Smooth muscle cell of the brain vasculature (primary cell): ENCODE measurements around the gene FNBP1L.

Source experiments
- DNase-seq: peaks from one replicate; pipeline ENCODE4 v3.0.0-alpha.2; 2012; ENCODE audit warnings: low read depth, low spot score

FNBP1L gene

DNA sequence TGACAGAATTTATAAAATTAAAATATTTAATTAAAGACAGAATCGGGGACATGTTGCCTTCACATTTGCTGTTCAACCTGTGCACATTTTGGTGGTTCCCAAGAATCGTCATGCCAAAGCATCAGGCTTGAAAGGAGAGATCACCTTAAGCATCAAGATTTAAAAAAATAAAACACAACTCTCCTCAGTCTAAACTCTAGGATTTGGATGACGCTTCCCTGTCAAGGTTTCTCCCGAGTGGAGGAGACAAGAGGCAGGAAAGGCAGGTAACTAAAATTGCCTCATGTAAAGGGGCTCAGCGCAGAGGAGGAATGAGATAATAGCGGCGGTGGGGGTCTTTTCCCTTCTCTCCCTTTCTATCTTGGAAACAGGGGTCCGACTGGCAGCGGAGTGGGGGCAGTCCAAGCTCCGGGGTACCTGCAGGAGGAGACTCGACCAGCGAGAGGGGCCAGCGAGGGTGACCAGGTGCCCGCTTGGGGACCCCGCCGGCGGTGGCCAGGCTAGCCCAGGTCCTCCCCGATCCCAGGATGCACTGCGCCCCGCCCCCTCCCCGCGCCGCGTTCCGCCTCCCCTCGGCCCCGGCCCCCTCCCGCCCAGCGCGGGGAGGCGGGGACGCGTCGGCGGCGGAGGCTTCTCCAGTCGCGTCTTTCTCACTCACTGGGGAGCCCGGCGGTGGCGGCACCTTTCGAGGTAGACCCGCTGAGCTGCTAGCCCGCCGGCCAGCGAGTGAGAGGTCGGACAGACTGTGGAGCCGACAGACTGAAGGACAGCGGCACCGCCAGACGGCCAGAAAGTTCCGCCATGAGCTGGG, at the start of gene FNBP1L:
Gene FNBP1L (plus strand): TSS at position 638 of the 811 bp plus-strand sequence. CDS start 164 bp downstream, at position 802.
- DNase-seq: no peak

DNA sequence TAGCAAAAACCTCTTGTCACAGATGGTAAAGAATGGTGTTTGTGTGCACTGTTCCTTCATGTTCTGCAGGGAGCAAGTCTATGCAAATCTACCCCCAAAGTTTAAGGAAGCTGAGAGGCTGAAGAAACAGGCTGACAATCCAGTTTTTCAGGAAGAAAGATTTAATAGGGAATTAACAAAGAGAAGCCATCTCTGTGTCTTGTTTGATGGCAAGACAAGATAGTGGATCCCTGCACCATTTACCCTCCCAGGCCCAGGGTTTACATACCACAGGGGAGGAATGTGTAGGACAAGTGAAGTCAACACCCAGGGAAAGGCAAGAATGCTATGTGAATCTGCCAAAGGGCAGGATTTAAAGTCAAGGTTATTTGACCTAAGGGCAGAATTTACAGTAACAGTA, 48.1 kb upstream of the FNBP1L start:
- DNase-seq: no peak

DNA sequence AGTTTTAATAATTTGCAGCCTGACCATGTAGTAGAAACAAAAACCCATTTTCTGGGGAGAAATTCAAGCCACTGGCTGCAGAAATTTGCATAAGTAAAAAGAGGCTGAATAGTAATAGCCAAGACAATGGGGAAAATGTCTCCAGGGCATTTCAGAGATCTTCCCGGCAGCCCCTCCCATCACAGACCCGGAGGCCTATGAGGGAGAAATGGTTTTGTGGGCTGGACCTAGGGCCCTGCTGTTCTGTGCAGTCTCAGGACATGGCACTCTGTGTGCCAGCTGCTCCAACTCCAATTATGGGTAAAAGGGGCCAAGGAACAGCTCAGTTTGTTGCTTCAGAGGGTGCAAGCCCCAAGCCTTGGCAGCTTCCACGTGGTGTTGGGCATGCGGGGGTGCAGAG, 39.7 kb upstream of the FNBP1L start:
- no peak for DNase-seq

DNA sequence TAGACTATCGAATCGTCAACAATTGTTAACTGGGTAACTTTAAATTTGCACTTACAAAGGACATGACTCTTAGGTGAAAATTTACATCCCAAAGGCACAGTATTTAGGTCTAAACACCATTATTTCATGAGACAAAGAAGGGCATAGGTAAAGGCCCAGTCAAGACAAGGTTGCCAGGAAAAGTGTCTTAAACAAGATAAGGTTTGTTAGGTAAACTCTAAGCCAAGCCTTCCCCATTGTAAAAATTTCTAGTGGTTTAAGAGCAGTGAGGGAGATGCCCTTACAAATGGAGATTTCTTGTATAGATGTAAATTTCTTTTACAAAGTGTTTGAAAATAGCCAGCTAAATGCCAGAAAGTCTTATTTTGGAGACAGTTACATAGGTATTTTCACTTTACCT, 36.9 kb upstream of the FNBP1L start:
- no peak for DNase-seq

DNA sequence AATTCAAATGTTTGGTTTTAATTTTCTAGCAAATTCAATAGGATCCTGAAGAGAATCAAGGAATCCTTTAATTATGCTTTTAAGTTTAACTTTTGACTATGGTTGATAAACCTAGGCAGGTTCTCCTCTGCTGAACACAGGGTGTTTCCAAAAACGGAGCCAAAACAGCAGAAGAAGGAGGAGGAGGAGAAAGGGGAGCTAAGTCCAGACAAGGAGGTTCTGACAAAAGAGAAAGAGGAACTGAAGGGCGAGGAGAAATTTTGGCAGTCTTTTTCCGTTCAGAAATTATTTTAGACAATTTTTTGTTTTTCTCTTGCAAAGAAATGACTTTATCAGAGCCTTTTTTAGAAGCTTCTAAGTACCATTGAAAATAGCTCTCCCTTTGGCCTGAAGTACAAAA, 33.2 kb upstream of the FNBP1L start:
- no peak for DNase-seq

DNA sequence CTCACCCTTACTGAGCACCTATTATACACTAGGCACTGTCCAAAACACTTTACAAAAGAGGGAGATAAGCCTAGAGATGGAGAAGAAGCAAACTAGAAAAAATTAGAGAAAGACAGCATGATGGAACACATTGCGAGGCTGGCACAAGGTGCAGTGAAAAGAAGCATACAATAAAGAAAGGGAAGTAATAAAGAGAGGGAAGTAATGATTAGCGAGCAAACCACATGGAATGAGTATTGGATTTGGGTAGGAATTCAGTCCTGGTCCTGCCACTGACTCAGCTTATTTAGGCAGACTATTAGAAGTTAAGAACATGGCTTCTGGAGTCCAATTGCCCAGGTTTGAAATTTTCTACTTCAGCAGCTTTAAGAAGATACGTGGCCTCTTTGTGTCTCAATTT, 32.6 kb upstream of the FNBP1L start:
- DNase-seq: no peak

DNA sequence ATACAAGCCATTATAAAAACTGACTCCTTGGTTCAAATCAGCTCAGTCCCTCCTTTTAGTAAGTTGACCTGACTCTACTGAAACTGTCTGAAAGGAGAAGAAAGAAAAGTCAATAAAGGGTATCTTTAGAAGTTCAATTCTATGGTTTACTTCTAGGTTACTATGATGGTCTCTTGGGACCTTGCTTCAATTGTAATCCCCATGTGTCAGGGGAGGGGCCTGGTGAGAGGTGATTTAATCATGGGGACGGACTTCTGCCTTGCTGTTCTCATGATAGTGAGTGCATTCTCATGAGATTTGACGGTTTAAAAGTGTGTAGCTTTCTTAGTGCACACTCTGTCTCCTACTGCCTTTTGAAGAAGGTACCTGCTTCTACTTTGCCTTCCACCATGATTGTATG, 31.7 kb upstream of the FNBP1L start:
- no peak for DNase-seq

DNA sequence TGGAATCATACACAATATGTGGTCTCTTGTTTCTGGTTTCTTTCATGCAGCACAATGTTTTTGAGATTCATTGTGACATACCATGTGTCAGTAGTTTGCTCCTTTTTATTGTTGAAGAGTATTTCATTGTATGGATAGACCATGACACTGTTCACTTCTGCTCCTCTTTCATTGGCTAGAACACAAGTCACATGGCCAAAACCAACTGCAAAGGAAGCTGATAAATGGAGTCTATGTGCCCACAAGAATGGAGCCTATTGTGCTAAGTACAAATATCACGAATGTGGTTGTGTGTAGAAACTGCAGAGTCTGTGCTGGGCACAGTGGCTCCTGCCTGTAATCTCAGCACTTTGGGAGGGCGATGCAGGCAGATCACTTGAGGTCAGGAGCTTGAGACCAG, 28.6 kb upstream of the FNBP1L start:
- DNase-seq: no peak

DNA sequence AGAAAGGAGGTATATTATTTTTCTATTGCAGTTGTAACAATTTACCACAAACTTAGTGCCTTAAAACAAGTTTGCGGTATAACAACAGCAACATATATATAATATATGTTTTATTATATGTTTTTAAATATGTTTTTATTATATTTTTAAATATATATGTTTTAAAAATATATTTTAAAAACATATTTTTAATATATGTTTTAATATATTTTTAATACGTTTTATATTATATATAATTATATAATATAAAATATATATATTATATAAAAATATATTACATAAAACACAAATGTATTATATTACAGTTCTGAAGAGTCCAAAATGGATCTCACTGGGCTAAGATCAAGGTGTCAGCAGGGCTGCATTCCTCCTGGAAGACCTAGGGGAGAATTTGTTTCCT, 27.5 kb upstream of the FNBP1L start:
- DNase-seq: no peak

DNA sequence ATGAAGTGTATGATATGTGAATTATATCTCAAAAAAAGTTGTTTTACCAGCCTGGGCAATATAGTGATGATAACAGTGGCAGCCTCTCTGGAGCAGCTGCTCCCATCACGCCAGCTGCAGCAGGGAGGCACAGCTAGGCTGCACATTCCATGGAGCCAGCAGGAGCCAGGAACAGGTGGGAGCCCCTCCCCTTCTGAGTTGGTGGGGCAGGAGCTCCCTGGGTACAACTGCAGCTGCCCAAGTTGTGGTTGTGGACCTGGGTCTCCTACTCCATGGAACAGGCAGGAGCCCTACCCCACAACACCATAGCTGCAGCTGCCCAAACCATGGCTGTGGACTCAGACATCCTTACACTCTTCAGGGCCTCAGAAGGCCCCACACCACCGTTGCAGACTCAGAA, 21.7 kb upstream of the FNBP1L start:
- no peak for DNase-seq

DNA sequence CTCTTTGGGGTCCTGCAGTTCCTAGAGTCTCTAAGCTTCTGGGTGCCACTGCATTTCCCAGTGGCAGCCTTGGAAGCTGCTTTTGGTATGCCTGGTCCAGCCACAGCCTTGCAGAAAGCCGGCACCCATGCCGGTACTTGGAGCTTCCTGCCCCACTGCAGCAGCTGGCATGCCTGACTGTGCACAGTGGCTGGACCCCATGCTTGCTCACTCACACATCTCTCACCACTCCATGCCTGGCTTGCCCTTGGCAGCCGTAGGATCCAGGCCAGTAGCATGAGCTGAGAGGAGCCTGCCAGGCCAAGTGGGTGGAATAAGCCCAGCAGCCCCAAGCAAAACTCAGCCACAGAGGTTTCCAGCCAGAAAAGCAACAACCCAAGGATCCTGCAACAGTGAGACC, 20.3 kb upstream of the FNBP1L start:
- DNase-seq: no peak

DNA sequence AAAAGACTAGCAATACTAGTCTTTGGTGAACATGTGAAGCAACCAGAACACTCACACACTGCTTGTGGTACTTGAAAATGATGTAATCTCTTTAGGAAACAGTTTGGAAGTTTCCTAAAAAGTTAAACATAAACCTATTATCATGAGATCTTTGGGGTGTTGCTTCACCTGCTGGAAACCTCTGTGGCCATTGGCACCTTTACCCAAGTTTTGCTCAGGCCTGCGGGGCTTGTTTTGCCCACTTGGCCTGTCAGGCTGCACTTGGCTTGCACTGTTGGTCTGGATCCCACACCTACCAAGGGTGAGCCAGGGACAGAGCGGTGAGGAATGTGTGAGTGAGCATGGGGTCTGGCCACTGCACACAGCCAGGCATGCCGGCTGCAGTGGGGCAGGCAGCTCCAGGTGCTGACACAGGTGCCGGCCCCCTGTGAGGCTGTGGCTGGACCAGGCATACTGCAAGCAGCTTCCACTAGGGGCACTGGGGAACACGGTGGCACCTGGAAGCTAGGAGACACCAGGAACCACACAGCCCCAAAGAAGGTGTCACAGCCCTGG, 14.4 kb upstream of the FNBP1L start:
- no peak for DNase-seq

DNA sequence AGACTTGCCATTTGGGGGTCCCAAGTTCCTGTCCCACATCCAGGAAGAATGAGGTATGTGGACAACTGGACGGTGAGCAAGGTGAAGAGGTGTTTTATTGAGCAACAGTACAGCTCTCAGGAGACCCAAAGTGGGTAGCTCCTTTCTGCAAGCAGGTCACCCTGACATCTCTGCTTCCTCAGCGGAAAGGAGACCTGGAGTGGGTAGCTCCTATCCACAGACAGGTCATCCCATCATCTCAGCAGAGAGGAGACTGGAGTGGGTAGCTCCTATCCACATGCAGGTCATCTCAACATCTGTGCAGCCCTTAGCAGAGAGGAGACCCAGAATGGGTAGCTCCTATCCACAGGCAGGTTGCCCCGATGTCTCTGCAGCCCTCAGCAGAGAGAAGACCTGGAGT, 13.8 kb upstream of the FNBP1L start:
- no peak for DNase-seq

DNA sequence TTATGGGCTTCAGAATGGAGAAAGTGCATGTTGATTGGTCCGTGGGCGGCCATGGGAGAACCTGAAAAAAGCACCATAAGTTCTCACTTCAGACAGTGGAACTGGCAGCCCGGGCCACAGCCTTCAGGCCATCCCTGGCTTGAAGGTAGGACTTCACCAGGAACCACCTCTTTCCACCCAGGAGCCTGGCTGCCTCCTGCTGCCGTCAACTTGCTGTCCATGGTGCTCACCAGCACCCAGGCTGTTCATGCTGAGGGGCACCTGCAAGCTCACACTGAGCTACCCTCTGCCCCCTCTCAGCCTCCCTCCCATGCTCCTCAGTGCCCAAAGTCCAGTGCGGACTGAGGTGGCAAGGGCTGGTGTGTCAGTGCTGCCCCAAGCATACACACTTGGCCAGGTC, 12.9 kb upstream of the FNBP1L start:
- no peak for DNase-seq

DNA sequence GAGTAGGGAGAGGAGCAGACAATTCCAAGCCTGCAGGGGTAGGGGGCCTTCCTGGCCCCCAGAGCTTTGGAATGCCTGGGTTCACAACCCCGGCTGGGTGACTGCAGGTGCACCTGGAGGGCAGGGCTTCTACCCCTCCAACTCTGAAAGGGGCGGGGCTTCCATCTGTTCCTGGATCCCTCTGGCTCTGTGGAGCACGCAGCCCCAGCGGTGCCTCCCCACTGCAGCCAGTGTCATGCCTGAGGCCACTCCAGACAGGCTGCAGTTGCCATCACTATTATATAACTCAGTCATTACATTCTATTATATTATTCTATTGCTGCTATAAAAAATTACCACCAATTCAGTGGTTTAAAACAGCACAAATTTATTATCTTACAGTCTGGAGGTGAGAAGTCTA, 12.5 kb upstream of the FNBP1L start:
- DNase-seq: no peak

DNA sequence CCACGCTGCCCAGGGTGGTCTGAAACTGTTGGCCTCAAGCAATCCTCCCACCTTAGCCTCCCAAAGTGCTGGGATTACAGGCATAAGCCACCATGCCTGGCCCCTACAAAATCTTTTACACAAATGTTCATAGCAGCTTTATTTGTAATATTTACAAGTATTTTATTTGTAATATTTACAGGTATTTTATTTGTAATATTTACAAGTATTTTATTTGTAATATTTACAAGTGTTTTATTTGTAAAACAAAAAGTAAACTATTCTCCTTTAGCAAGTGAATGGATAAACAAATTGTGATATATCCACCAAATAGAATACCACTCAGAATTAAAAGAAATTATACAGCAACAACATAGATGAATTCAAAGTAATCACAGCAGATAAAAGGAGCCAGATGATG, 11.4 kb upstream of the FNBP1L start:
- DNase-seq: no peak

DNA sequence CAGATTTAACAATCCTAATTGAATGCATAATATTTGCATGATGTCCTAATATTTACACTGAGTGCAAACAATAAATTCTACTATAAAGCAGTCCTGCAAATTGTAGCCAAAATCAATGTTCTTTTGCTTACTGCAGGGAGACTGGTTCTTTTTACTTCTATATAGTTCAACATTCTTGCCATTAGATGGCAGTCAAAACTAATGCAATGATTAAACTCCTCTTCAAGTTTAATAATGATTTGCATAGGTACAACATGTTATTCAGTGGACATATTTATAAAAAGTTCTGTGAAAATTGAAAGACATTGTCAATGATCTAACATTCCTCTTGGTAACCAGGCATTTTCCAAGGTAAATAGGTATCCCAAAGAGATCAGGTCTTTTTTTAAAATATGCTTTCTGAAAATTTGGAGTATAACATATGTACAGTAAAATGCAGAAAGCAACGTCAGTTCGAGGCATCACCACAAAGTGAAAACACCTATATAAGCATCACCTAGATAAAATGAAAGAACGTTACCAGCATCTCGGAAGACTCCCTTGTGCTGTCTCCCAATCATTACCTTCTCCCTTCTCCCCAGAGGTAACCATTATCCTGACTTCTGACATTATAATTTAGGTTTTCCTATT, 9.8 kb upstream of the FNBP1L start:
- peak; percentile 18 for DNase-seq

DNA sequence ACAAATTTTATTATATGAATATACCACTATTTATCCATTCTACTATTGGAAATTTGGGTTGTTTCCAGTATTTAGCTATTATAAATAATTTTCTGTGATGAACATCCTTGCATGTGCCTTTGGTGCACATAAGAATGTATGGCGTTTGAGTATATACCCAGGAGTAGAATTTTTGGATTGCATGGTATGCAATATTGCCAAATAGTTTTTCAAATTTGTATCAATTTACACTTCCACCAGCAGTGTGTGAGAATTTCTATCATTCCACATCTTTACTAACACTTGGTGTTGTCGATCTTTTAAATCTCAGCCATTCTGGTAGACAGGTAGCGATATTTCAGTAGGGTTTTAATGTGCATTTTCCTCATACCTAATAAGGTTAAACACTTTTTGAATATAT, 9.2 kb upstream of the FNBP1L start:
- DNase-seq: no peak

DNA sequence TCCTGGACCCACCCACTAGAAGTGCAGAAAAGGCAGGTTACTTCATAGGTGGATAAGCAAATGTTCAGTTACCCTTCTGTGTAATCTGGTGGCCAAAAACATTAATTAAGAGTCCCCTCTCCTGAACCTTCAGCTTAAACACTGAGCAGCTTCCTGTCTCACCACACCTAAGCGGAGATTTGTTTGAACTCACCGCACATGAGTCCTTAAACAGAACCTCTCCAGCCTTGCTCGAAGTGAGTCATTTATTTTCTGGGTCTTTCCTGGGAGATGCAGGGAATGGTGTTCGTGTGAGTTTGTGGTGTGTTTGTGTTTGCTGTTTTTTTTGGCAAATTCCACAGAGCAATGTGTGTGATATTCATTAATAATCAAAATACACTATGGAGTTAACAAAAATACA, 7.6 kb upstream of the FNBP1L start:
- no peak for DNase-seq

DNA sequence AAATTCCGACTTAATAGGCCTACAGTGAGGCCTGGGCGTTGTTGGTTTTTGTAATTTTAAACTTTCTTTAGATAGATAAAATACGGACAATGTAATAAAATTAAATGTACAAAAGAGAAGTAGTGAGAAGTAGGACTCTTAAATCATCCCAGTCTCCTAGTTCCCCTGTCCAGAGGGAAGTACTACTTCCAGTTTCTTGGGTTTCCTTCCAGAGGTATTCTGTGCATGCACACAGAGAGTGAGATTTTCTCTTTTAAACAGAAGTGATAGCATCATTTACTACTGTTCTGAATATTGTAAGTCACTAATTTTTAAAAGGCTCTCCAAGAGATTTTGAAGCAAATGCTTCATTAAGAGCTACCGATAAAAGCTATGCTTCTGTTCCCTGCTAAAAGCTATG, 7.2 kb upstream of the FNBP1L start:
- DNase-seq: no peak

DNA sequence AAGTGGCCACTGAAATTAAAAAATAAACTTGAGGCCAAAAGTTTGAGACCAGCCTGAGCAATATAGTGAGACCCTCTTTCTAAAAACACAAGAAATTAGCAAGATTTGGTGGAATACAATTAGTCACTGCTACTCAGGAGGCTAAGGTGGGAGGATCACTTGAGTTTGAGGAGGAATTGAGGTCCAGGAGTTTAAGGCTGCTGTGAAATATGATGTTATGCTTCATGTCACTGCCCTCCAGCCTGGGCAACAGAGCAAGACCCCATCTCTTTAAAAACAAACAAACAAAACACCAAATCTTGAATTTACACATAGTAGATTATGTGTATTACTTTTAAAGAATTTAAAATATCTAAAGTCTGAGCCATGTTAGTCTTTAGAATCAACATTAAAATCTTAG, 6.3 kb upstream of the FNBP1L start:
- no peak for DNase-seq

DNA sequence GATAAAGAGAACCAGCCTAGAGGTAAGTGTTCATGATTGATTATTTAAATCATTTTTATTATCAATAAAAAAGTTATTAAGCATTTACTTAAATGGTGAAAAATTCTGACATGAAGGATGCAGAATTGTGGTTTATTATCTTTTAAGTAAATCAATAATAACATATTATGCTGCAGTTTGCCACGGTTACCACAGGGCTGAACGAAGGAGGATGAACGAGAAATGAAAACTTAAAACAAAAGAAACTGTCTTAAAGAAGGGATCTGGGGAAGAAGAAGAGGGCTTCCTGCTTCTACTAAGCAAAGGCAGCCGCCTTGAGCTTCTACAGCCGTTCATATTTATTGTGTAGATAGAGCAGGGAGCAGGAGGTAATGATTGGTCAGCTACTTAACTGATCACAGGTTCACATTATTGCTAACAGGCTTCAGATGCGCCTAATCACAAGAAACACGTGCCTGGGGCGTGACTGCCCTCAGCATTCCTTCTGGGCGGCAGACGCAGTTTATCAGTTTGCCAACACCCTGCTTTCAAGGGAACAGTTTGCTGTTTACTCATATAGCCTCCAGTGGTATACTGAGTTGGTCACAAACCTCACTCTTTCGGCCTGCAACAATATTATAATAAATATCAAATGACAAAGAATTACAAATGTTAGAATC, 5.8 kb upstream of the FNBP1L start:
- DNase-seq: no peak

DNA sequence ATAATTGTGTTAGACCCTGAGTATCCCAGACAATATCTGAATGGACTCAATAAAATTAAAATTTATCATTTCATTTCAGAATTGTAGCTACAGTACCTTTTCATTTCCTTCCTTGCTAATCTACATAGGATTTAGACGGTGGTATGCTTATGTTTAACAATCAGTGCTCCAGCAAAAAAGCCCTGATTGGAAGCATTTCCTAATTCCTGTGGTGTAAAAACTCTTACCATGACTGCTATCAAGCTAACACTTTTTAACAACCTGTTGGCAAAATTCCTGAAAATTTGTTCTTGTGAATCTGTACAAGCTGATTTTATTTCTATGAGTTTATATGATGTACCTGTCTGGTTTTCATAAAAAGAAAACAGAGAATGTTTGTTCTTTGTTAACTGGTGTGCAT, 5.2 kb upstream of the FNBP1L start:
- no peak for DNase-seq
